Activated T-helper 1 cell treated with anti-CD3 and anti-CD28 coated beads, Interleukin-2, amount 50 U/mL, for 16 hours (primary cell): ENCODE measurements around the gene GPRC5C.

ENCODE experiments used
- DNase-seq, 2 donors: peaks; one replicate each; pipeline ENCODE4 v3.0.0-alpha.2; 2020; ENCODE audit warnings: low read depth in 1 of 2, low spot score in 1 of 2

The GPRC5C gene

GRCh38 chr17:74432424-74432690 is 469 bp downstream of the GPRC5C start:
- no peak for DNase-seq

- DNase-seq, result no peak
Observed at GRCh38 chr17:74432766-74433391, 991 bp downstream of the GPRC5C start.

- DNase-seq, result no peak
Observed at GRCh38 chr17:74433421-74434121, 1.7 kb downstream of the GPRC5C start.

DNA sequence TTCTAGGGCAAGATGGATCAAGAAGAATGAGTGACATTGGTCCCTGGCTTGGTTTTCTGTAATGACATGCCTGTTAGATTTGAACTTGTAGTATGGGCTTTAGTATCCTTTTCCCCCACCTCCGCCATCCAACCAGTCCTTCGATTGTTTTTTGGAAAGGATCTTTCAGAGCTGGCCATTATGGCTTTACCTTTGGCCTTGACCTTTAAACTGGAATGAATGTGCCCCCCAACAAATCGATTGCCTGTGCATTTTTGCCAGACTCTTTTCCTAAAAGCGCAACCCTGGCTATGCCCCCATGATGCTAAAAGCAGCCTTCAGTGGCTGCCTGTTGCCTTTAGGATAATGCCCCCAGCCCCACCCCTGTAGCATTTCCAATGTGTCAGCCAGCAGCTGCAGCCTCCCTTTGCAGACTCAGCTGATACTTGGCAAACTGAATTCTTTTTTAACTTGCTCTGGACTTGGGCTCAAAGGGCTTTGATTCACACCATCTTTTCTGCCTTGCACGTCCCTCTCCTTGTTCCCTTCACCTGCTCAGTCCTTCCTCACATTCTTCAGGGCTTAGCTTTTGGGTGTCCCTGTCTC is 4.0 kb downstream of the GPRC5C start:
- no peak for DNase-seq

- DNase-seq, result no peak
Observed at GRCh38 chr17:74437702-74438101, 5.8 kb downstream of the GPRC5C start.

DNA sequence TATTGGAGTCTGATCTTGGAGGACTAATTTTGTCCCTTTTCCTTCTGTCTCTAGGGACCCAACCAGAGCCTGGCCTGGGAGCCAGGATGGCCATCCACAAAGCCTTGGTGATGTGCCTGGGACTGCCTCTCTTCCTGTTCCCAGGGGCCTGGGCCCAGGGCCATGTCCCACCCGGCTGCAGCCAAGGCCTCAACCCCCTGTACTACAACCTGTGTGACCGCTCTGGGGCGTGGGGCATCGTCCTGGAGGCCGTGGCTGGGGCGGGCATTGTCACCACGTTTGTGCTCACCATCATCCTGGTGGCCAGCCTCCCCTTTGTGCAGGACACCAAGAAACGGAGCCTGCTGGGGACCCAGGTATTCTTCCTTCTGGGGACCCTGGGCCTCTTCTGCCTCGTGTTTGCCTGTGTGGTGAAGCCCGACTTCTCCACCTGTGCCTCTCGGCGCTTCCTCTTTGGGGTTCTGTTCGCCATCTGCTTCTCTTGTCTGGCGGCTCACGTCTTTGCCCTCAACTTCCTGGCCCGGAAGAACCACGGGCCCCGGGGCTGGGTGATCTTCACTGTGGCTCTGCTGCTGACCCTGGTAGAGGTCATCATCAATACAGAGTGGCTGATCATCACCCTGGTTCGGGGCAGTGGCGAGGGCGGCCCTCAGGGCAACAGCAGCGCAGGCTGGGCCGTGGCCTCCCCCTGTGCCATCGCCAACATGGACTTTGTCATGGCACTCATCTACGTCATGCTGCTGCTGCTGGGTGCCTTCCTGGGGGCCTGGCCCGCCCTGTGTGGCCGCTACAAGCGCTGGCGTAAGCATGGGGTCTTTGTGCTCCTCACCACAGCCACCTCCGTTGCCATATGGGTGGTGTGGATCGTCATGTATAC is 8.0 kb downstream of the GPRC5C start:
- DNase-seq, result no peak

DNA sequence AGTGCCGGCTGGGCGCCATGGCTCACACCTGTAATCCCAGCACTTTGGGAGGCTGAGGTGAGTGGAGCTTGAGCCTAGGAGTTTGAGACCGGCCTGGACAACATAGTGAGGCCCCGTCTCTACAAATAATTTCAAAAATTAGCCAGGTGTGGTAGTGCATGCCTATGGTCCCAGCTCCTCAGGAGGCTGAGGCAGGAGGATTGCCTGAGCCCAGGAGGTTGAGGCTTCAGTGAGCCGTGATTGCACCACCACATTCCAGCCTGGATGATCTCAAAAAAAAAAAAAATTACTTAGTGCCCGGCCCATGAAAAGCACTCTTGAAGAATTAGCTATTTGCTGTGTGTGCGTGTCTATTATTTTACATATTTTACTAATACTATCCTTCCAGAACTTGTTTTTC is 9.6 kb downstream of the GPRC5C start:
- no peak for DNase-seq

- no peak for DNase-seq
Observed at GRCh38 chr17:74442291-74442669, 10.4 kb downstream of the GPRC5C start.

DNA sequence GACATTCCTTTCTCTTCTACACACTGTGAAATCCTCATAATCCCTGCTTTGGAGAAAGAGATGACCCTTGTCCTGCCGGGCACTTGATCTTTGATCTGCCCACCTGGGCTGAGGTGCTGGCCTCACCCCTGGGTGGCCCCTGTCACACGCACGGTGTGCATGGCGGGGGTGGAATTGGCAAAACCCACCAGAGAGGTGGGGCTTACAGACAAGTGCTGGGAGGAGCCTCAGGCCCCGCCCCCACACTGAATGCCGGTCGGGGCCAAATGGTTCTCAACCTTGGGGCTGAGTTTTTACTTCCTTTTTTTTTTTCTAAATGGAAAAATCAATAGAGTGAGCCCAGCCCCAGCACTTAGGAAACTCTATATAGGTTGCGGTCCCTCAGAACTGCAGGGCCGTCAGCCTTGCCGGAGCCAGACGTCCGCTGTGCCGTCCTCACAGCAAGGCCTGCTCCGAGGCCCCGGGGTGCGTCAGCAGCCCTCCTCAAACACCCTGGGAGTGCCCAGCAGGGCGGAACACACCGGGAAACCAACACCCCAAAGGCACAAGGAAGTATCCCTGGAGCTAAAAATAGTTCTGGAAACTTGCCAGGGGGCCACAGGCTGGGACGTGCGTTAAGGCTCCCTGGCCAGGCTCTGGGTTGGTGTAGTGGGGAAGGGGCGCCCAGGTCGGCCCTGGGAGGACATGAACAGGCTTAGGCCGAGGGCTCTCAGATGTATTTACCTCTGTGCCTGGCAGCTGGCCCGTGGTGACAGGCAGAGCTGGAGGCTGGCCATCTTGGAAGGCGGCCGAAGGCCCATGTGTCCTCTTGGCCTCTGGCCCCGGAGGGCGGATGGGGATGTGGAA is 11.0 kb downstream of the GPRC5C start:
- no peak for DNase-seq

DNA sequence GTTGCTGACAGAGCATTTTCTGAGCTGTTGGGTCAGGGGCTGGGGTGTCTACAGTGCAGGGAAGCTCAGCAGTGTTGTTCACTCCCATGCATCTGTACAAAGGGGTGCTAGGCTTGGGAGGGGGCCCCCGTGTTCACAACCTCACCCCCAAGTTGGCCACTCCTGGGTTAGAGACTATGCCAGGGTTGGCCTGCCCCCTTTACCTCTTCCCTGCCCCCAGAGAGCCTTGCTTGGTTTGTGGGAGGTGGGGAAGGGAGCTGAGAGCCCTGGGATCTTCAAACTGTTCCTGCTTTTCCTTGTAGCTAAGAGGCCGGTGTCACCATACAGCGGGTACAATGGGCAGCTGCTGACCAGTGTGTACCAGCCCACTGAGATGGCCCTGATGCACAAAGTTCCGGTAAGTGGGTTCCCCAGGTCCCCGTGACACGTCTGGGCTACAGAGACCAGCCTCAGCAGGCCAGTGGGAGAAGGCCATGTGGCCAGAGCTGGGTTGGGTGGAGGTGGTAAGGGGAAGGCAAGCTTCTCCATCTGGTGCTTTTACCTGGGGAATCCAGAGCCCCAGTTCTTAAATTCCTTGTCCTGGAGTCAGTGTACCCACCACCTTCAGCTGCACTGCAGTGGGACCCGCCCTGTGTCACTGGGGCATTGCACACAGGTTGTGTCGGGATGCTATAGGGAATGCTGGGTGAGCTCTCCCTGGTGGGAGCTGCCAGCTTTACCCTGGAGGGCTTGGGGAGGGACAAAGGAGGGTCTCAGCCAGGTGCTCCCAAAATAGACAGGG is 11.8 kb downstream of the GPRC5C start:
- DNase-seq, result no peak

GRCh38 chr17:74444406-74444805 is 12.5 kb downstream of the GPRC5C start:
- no peak for DNase-seq

DNA sequence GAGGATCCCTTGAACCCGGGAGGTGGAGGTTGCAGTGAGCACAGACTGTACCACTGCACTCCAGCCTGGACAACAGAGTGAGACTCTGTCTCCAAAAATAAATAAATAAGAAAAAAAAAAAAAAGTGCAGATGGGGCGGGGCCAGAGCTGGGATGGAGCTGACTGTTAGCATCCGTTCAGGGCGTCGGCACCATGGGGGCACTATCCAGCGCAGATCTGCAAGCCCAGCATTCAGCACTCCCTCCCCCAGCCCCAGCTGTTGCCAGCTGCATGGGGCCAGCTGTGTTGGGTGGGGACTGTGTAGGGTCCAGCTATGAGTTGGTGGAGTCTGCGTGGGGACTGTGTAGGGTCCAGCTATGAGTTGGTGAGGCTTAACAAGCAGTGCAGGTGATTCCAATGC is 13.3 kb downstream of the GPRC5C start:
- DNase-seq, result no peak

GRCh38 chr17:74446551-74447500 is 14.9 kb downstream of the GPRC5C start:
- DNase-seq, result no peak

DNA sequence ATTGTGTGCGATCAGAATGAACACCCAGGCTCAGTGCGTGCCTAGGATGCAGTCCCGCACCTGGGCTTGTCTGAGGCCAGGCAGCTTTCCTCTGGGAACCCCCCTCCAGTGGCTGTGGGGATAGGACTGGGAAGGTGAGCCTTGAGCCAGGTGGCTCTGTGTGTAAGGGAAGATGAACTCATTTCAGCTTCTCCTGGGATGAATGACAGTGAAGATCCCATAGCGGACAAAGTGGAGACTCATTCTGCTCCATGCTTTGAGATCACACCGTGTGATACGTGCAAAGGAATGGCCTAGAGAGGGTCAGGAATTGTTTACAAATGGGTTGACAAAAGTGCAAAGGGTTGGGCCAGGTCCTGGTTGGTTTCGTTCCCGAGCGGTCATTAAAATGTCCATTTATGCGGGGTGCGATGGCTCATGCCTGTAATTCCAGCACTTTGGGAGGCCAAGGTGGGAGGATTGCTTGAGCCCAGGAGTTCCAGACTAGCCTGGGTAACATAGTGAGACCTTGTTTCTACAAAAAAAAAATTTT is 15.8 kb downstream of the GPRC5C start:
- no peak for DNase-seq

GRCh38 chr17:74448756-74449155 is 16.9 kb downstream of the GPRC5C start:
- no peak for DNase-seq

- DNase-seq, result no peak
Observed at GRCh38 chr17:74449306-74449705, 17.4 kb downstream of the GPRC5C start.

- no peak for DNase-seq
Observed at GRCh38 chr17:74449773-74450172, 17.9 kb downstream of the GPRC5C start.

- no peak for DNase-seq
Observed at GRCh38 chr17:74450231-74450630, 18.3 kb downstream of the GPRC5C start.

DNA sequence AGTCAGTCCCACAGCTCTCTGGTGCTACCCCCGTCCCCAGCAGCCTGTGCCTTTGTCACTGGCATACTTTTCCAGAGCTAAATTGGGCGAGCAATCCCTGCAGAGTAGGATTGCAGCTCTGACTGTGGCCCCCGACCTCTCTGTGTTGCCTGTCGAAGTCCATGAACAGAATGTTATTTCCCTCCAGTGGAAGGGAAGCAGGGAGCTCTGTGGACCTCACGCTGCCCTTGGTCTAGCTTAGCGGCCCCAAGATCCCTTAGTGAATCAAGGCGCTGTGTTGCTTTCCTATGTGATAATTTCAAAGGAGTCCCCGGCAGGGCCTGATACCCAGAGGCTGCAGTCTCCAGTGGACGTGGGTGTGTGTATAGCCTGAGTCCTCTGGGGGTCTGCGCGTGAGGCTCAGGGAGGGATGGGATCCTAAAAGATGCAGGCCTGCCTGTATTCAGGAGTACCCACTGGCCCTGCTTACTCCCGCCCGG is 19.1 kb downstream of the GPRC5C start:
- DNase-seq, result no peak
